GM12801 (cell line): ENCODE measurements around the gene CCNG2.

Experiments used
- CTCF ChIP-seq: IDR thresholded peaks from one replicate; pipeline ENCODE4 v1.5.1; 2011; ENCODE audit warnings: control low read depth; ENCODE audit not compliant: insufficient read length; ENCODE audit errors: extremely low read depth

Gene CCNG2

DNA sequence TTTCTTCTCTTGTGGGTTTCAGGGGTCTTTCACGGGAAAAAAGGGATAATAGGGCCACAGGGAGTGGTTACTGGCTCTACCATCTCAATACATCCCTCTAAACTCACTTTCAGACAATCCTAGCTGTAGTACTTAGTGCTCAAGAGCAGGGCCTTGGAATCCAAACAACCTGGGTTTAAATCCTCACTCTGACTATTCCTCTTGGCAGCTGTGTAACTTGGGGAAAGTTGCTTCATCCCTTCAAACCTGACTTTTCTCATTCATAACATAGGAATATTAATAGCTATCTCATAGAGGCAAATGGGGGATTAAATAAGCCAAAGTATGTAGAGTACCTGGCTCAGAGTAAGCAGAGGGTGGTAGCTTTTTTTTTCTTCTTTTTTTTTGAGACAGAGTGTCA is 32.4 kb downstream of the CCNG2 start:
- no peak for TF ChIP-seq CTCF

DNA sequence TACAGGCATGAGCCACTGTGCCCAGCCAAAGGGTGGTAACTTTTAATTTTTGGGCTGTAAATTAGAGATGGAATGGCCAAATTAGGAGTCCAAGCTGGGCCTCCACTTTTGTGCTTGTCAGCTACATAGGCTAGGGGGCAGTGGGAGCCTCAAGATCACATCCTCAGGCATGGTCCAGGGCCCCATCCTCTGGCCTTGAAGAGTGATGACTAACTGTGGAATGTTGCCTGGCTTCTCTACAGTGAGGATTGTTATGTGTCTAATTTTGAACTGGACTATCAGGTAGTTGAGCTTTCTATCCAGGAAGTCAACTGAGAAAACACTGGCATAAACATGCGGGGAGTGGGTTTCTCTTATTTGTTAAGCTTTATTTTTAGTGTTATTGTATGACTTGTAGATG is 33.0 kb downstream of the CCNG2 start:
- TF ChIP-seq CTCF, result no peak

DNA sequence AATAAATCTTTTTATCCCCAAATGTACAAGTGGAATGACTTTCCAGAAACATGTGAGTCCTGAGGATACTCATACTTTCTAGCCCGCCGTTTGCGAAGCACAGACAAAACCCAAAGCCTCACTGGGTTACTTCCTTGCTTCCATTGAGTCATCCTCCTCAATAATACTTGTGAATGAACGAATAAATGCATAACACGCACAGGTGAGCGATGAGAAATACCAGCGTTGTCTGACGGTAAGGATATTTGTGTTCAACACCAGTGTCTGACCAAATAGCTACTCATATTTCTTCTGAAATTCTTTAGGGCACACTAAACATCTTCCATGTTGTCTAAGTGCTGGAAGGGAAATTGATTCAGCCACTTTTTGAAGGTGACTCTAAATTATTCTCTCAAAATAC is 36.0 kb downstream of the CCNG2 start:
- TF ChIP-seq CTCF, result no peak

DNA sequence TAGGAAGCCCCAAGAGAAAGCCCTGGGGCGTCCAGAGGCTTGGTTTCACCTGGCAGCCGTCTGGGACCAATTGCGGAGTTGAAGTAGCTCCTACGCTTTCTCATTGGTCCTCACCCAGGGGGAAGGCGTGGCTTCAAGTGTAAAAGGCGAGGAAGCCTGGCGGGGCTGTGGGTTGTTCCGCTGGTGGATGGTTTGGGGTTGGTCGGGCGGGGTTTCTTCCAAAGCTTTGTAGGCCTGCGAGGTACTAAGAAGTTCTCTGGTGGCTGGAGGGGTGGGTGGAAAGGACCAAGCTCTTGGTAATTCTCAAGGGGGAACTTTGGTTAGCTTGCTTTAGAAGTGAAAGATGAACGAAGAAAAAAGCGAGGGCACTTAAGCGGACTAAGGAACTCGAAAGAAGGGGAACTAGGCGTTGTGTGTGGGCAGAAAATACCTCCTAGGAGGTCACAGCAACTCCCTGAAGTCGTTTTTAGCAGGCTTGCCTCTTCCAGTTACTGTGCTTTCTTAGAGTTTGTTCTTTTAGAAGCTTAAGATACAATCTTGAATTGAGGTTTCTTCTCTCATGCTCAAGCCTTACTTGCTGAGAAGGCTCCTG is 36.6 kb downstream of the CCNG2 start:
- TF ChIP-seq CTCF, result no peak

- no peak for TF ChIP-seq CTCF
Observed at GRCh38 chr4:77194366-77194765, 37.4 kb downstream of the CCNG2 start.

- no peak for TF ChIP-seq CTCF
Observed at GRCh38 chr4:77194989-77195388, 38.0 kb downstream of the CCNG2 start.

- TF ChIP-seq CTCF, result no peak
Observed at GRCh38 chr4:77196866-77197265, 39.9 kb downstream of the CCNG2 start.

DNA sequence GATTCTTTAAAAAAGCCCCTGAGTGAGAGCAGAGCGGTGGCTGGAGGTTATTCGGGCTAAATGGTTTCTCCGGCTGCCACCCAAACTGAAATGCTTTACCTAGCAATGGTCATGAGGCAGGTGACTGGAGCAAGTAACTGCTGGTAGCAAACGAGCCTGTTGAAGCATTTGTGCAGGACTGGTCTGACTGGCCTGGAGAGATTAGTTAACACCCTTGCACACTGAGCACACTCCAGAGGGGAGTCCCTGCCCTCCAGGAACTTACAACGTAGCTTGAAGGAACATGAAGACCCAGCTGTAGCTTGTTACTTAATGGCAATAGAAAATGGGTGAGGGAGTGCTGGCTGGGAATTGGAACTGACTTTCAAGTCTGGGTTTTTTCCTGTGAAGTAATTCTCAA is 40.4 kb downstream of the CCNG2 start:
- TF ChIP-seq CTCF, result no peak
